B cell (primary cell): Measurements from ENCODE around the gene RBPJL. TPM values are rescaled to one million over a fixed set of nuclear protein-coding genes. Genes with fewer than 3 reads are reported as not detected.

Source experiments
- ATAC-seq: fragments of 200-7000 bp; cut with Tn5 transposase; one replicate; pipeline ENCODE4 v1.10.0; 2021; ENCODE audit warnings: low read depth, mild to moderate bottlenecking, moderate number of reproducible peaks, moderate library complexity
- CTCF ChIA-PET: fragments of 350-600 bp; sonication (Branson Sonifier 250); formaldehyde crosslinking; loops from one replicate; lab custom pipeline; 2021; ENCODE audit warnings: antibody characterized with exemption, inconsistent platforms; lab: Charles Lee
- POLR2A ChIA-PET: fragments of 350-600 bp; sonication (Branson Sonifier 250); formaldehyde crosslinking; loops from one replicate; lab custom pipeline; 2021; ENCODE audit warnings: antibody characterized with exemption; lab: Charles Lee
- DNase-seq: peaks from one replicate; pipeline ENCODE4 v3.0.0; 2013
- H2AFZ ChIP-seq: 2 replicates; pipeline ENCODE4 v1.6.1; 2012; ENCODE audit warnings: mild to moderate bottlenecking, low read depth, low read length; ENCODE audit not compliant: insufficient read depth, poor library complexity, severe bottlenecking
- H3K27ac ChIP-seq, 2 donors: 1 replicate in 1 of 2; 2 replicates in 1 of 2; pipeline ENCODE4 v1.5.1; 2012 to 2013; ENCODE audit warnings: low read length in 2 of 2, mild to moderate bottlenecking in 2 of 2, moderate library complexity in 1 of 2
- H3K27me3 ChIP-seq, 4 experiments: fragments of 200-600 bp in 1 of 4; sonication (generic) in 1 of 4; replicated peaks in 1 of 4; 1 replicate in 2 of 4; 2 replicates in 2 of 4; pipeline versions ENCODE4 v1.6.1 to v1.7.0; 2013 to 2016; ENCODE audit warnings: low read length in 3 of 4, mild to moderate bottlenecking in 2 of 4, mixed read lengths in 1 of 4, moderate library complexity in 1 of 4; ENCODE audit not compliant: insufficient read depth in 4 of 4, control insufficient read depth in 3 of 4; ENCODE audit errors: control extremely low read depth in 1 of 4
- H3K36me3 ChIP-seq, 2 experiments: replicated peaks in 1 of 2; 1 replicate in 1 of 2; 2 replicates in 1 of 2; pipeline versions ENCODE4 v1.6.1 to v1.7.1; 2013; ENCODE audit warnings: low read length in 1 of 2; ENCODE audit not compliant: insufficient read depth in 2 of 2, control insufficient read depth in 1 of 2; ENCODE audit errors: control extremely low read depth in 1 of 2, extremely low read depth in 1 of 2
- H3K4me1 ChIP-seq, 2 donors: fragments of 200-600 bp in 1 of 2; sonication (generic) in 1 of 2; 1 replicate in 1 of 2; 2 replicates in 1 of 2; pipeline versions ENCODE4 v1.5.1 to v1.6.1; 2013 to 2017; ENCODE audit warnings: low read length in 2 of 2; ENCODE audit not compliant: control insufficient read depth in 2 of 2, insufficient read depth in 2 of 2
- H3K4me2 ChIP-seq: replicated peaks from 2 replicates; pipeline ENCODE3; 2012; ENCODE audit warnings: mild to moderate bottlenecking, low read depth, low read length; ENCODE audit not compliant: poor library complexity, severe bottlenecking
- H3K4me3 ChIP-seq, 5 experiments: fragments of 200-600 bp in 1 of 5; sonication (generic) in 1 of 5; 1 replicate in 3 of 5; 2 replicates in 2 of 5; pipeline versions ENCODE4 v1.5.1 to v1.7.0; 2011 to 2016; ENCODE audit warnings: low read length in 4 of 5, mild to moderate bottlenecking in 4 of 5, low read depth in 2 of 5, control low read depth in 1 of 5, moderate library complexity in 1 of 5; ENCODE audit not compliant: insufficient read depth in 1 of 5; ENCODE audit errors: control extremely low read depth in 1 of 5, extremely low read depth in 1 of 5
- H3K79me2 ChIP-seq: fragments of 200-600 bp; sonication (generic); one replicate; pipeline ENCODE4 v1.6.0; 2016; ENCODE audit warnings: low read length; ENCODE audit not compliant: control insufficient read depth, insufficient read depth
- H3K9ac ChIP-seq: fragments of 200-600 bp; sonication (generic); 2 replicates; pipeline ENCODE4 v1.6.1; 2017; ENCODE audit warnings: mild to moderate bottlenecking, low read length, moderate library complexity
- H3K9me3 ChIP-seq, 3 donors: one replicate each; pipeline versions ENCODE4 v1.6.1 to v1.7.1; 2013; ENCODE audit warnings: low read length in 2 of 3; ENCODE audit not compliant: control insufficient read depth in 2 of 3, insufficient read depth in 1 of 3; ENCODE audit errors: control extremely low read depth in 1 of 3
- H4K20me1 ChIP-seq: 2 replicates; pipeline ENCODE4 v1.6.0; 2012; ENCODE audit warnings: mild to moderate bottlenecking, low read length; ENCODE audit not compliant: insufficient read depth, control insufficient read depth, poor library complexity, severe bottlenecking
- H3K27ac Mint-ChIP-seq: one replicate; pipeline ENCODE4 v1.8.0; 2021; ENCODE audit warnings: mixed read lengths
- H3K27me3 Mint-ChIP-seq: one replicate; pipeline ENCODE4 v1.8.0; 2021; ENCODE audit warnings: mixed read lengths
- H3K4me1 Mint-ChIP-seq: one replicate; pipeline ENCODE4 v1.8.0; 2021; ENCODE audit warnings: mixed read lengths
- H3K4me3 Mint-ChIP-seq: one replicate; pipeline ENCODE4 v1.8.0; 2021; ENCODE audit warnings: mixed read lengths
- H3K9me3 Mint-ChIP-seq: one replicate; pipeline ENCODE4 v1.8.0; 2022; ENCODE audit warnings: mixed read lengths; ENCODE audit not compliant: insufficient read depth
- CTCF ChIP-seq: fragments of 200-600 bp; IDR thresholded peaks from one replicate; pipeline ENCODE4 v1.8.0; 2022; ENCODE audit warnings: antibody characterized with exemption, mild to moderate bottlenecking
- EZH2 ChIP-seq: IDR thresholded peaks from 2 replicates; pipeline ENCODE4 v1.6.1; 2012; ENCODE audit warnings: borderline replicate concordance, low read depth, mild to moderate bottlenecking, moderate library complexity, low read length; ENCODE audit not compliant: insufficient read depth, poor library complexity, severe bottlenecking
- WGBS: methylation state at CpG from one replicate; pipeline ENCODE4 v1.1.5; 2013; ENCODE audit warnings: missing lambda C conversion rate; ENCODE audit not compliant: insufficient coverage; 5-methylcytosine and 5-hydroxymethylcytosine counted together
- intact Hi-C: fragments of 100-400 bp; cut with micrococcal nuclease; formaldehyde crosslinking; loops from one replicate; pipeline ENCODE4 v1.10.0; 2022
- polyA plus RNA-seq: library from polyadenylated mRNA; depleted of rRNA; stranded (reverse); fragments of >200 nt; gene quantifications from 2 replicates; pipeline ENCODE4 v1.2.3, GENCODE V29; 2012
- total RNA-seq, 2 donors: library from RNA; stranded (reverse); fragments of 120-200 nt in 1 of 2; gene quantifications; 1 replicate in 1 of 2; 2 replicates in 1 of 2; pipeline versions ENCODE4 v1.2.3 to v1.2.4, GENCODE V29; 2013 to 2022

RBPJL gene
- total and polyA plus RNA-seq, 2 donors (not counting 1 experiment from before 2014, with no cell fraction given): not detected

GRCh38 chr20:45312241-45312640 is 5.6 kb downstream of the RBPJL start:
- H3K4me3 ChIP-seq: no peak overlapping the region
- ChIA-PET POLR2A (interaction anchor here (0.7 kb wide), 1 partner anchor 9 kb away, joined by 5 read pairs; no protein-coding TSS in a partner anchor), CTCF (interaction anchor here (0.7 to 2.1 kb wide), 20 partner anchors 9 to 627 kb away, joined by 3 to 12 read pairs (median 4); partner anchors contain the start of gene SYS1)
- no peak overlapping the region for H2AFZ ChIP-seq
- H3K4me1 Mint-ChIP-seq: peaks cover 7% of the 10 kb centered on the region
- DNase-seq (no peak), ATAC-seq (no peak)
- H3K36me3 ChIP-seq: no peaks in the 10 kb centered on the region
- H3K79me2 ChIP-seq: no peaks in the 10 kb centered on the region
- H3K9me3 ChIP-seq: peaks cover 0 to 13% (median 0%) of the 10 kb centered on the region in 3 donors
- H3K9ac ChIP-seq: no peak overlapping the region
- H4K20me1 ChIP-seq: no peaks in the 10 kb centered on the region
- no peak overlapping the region for H3K4me3 Mint-ChIP-seq
- 66% methylated on average over 21 of the region's 21 CpGs for WGBS
- TF ChIP-seq EZH2 (no peak), CTCF (no peak)
- no peaks in the 10 kb centered on the region for H3K9me3 Mint-ChIP-seq
- H3K27me3 ChIP-seq: peaks cover 0 to 64% (median 18%) of the 10 kb centered on the region in 4 experiments
- H3K27ac Mint-ChIP-seq: no peak overlapping the region
- peaks cover 63% of the 10 kb centered on the region for H3K27me3 Mint-ChIP-seq
- H3K27ac ChIP-seq: no peak overlapping the region
- intact Hi-C loops: no loop called here
- H3K4me1 ChIP-seq: peaks cover 15 to 16% of the 10 kb centered on the region in 2 donors
- no peak overlapping the region for H3K4me2 ChIP-seq

- H3K4me1 ChIP-seq: peaks cover 17 to 18% of the 10 kb centered on the region in 2 donors
- no peak for TF ChIP-seq EZH2
- TF ChIP-seq CTCF: no peak
- Mint-ChIP-seq H3K27ac (no peak overlapping the region), H3K27me3 (peaks cover 61% of the 10 kb centered on the region), H3K4me1 (peaks cover 10% of the 10 kb centered on the region), H3K9me3 (no peaks in the 10 kb centered on the region), H3K4me3 (no peak overlapping the region)
- H2AFZ ChIP-seq: no peak overlapping the region
- ChIA-PET CTCF (interaction anchor here (0.5 to 2.1 kb wide), 10 partner anchors 8 to 1193 kb away, joined by 3 to 10 read pairs (median 6); no protein-coding TSS in a partner anchor), POLR2A (interaction anchor here (0.6 to 0.7 kb wide), 2 partner anchors 8 to 404 kb away, joined by 4 to 5 read pairs; partner anchors contain the start of gene PABPC1L)
- H3K9ac ChIP-seq: no peak overlapping the region
- no peaks in the 10 kb centered on the region for H4K20me1 ChIP-seq
- H3K36me3 ChIP-seq: no peaks in the 10 kb centered on the region
- 98% methylated on average over 6 of the region's 8 CpGs for WGBS
- peaks cover 0 to 12% (median 0%) of the 10 kb centered on the region in 3 donors for H3K9me3 ChIP-seq
- intact Hi-C loops: no loop called here
- no peak for DNase-seq
- no peak overlapping the region for H3K4me3 ChIP-seq
- no peaks in the 10 kb centered on the region for H3K79me2 ChIP-seq
- H3K4me2 ChIP-seq: no peak overlapping the region
- ATAC-seq: no peak
- no peak overlapping the region for H3K27ac ChIP-seq
- peaks cover 0 to 64% (median 18%) of the 10 kb centered on the region in 4 experiments for H3K27me3 ChIP-seq
These were observed 6.5 kb downstream of the RBPJL start for GRCh38 chr20:45313065-45313695.
